NCI-H2196 treated with DMSO at 0.1 percent for 48 hours (cell line): Measurements from ENCODE around the gene NINJ2.

ENCODE experiments used
- DNase-seq: peaks from one replicate; lab custom pipeline; 2025; ENCODE audit not compliant: unreplicated experiment; lab: John Stamatoyannopoulos, UW

The NINJ2 gene

DNA sequence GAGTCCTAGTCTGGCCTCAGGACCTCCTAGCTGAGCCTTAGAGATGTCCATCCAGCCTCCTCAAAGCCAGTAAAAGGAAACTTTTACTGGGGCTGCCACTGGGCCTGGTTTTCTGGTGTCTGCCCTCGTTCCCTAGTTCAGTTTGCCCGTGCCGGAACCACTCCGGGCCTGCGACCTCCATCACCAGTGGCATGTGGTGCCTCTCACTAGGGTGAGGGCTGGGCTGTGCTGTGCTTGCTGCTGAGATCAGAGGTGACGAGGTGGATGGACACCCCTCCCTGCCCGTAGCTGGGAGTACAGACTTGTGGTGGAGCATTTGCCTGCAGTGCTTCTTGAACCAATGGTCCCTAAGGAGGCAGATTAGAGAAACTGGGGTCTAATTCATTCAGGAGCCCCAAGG is 127.8 kb downstream of the NINJ2 start:
- DNase-seq, result no peak

DNA sequence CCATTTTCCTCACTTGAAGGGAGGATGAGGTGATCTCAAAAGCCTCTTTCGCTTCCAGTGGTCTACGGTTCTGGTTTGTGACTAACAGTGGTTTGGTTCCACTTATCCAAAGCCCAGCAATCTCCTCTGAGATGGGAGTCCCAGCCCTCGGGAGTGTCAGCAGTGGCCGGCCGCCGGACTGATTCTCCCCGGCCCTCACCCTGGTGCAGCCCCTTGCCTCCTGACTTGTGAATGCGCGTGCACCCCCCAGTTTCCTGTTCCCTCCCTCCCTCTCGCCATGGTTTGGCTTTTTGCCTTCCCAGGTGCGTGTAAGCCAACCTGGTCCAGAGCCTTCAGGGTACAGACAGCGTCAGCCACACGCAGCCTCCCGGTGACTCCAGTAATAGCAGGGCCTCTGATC is 129.0 kb downstream of the NINJ2 start:
- DNase-seq, result no peak

DNA sequence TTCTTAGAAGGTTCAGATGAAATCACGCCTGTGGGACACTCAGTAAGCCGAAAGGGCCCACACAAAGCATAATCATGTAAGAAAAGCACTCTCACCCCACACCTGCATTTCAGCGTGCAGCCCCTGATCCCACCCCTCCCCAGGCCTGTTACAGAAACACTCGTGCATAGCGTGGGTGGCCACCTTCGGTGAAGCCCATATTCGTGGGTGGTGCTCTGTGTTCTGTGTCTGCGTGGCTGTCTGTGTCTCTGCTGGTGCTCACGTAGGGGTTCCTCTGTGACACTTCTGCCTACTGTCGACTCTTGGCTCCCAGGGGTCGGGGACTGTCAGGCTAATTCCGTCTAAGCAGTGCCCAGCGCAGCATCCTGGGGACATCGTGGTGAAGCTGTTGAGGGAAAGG is 129.5 kb downstream of the NINJ2 start:
- DNase-seq, result no peak

DNA sequence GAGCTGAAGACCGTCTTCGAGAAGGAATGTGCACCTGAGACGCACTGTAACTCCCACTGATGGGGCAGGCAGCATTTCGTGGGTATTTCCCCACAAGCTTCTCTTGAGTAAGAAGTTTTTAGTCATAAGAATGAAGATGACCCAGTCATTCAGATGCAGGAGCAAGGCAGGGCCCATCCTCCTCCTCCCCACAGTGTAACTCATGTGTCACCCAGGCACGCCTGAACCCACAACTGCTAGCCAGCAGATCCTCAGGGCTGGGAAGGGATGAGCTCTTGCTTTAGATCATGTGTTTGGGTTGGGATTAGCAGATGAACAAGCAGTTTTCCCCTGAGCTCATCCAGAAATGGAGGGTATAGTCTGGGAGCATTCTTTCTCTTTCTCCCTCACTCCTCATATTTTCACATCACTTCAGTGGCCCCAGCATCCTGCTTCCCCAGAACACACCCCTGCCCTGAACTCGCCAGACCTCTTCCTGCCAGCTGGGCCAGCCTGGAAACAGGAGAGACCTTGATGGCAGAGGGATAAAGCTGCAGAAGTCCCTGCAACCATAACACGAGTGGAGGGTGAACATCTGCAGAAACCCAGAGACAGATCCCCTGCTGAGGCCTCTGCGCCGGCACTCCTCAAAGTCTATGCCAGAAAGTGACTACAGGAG is 130.2 kb downstream of the NINJ2 start:
- no peak for DNase-seq

DNA sequence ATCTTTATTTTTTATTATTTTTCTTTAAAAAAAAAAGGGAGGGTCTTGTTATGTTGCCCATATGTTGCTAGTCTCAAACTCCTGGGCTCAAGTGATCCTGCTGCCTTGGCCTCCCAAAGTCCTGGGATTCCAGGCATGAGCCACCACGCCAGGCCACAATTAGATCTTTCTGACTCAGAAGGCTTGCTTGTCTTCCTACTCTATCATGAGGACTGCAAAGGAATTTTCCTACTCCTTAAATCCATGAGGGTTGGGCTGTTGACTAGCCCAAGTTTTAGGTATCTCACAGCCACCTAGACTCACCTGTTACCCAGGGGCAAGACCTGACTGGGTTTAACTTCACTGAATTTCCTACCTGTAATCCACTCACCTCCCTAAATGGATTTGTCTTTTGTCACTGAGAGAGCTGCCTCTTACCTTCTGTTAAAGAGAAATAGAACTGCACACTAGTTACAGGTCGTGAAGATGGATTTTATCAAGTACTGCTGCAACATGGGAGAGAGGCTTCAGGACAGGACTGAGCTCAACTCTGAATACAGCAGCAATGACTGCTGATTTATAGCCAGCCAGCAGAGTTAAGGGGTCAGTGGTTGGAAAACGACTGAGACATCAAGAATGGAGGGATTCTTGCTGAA is 131.2 kb downstream of the NINJ2 start:
- no peak for DNase-seq

DNA sequence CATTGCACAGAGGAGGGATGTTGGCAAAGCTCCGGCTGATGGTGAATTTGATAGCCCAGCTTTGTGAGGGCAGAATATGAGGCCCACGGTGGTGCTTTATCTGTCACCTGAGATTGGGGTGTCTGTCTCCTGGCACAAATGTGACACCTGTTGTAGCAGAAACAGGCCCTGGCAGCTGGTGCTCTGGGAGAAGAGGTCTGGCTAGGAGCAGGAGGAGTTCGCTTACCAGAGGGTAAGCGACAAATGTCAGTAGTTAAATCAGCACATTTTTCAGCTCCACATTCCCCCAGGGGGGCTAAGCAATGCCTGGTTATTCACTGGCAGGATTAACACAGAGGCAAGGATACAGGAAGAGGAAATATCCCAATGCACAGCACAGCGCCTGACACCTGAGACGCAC is 132.4 kb downstream of the NINJ2 start:
- DNase-seq, result no peak

DNA sequence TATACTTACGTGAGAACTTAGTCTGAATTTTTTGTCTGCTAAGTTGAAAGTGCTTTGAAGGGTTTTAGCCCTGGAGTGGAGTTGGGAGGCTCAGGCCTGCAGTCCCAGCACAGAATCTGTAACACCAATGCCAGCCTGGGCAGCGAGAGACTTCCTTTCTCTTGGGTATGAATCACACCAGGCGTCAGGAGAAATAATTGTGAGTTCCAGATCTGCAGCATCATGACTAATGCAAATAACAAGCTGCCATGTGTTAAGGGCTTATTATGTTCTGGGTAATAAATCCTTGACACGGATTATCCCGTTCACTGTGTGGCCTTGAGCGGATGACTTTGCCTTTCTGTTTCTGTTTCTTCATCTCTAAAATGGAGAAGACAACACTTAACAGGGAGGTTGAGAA is 132.9 kb downstream of the NINJ2 start:
- no peak for DNase-seq

DNA sequence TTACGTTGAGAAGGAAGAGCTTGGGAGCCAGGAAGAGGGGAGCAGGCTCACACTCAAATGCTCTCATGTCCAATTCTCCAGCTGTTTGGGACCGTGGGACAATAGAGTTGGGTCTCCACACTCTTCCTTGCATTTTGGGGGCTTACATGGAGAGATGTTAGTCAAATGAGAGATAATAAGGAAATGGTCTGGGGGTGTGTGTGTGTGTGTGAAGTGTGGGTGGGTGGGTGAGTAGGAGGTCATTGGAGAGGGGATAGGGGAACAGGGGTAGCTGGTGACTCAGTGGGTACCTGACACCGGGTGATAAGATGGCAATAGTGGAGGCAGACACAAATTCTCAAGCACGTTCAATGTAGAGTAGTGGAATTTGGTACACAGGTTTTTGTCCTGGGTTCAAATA is 135.5 kb downstream of the NINJ2 start:
- no peak for DNase-seq

DNA sequence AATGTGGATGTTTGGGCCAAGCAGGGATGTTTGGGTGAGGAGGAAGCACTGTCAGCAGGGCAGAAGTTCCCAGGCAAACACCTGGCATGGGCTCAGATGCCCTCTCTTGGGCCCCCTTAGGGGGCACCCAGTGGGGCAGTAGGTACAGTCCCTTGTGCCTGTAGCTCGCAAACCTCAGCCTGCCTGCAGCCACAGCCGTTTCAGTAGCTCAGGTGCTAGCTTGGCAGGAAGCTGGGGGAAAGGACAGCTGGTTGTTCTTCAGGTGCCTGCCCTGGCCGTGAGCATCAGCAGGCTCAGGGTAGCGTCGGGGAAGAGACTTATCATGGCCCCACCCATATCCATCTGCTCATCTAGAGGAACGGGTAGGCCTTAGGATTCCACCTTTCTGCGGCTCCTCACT is 136.0 kb downstream of the NINJ2 start:
- no peak for DNase-seq

DNA sequence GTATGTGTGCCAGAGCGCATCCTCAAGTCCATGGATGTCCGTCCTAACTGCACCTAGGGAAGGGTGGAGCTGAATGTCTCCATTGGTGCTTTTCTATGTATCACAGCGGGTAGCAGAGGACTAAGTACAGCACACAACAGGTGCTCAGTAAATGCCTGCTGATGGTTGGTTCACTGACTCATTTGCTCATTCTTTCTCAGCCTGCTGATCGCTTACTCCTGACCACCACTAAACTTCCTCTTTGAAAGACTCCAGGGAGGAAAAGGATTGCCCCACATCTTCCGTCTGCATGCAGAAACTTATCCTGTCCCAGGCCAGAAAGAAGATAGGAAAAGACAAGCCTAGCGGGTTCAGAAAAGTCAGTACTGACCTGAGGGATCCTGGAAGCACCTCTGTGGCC is 137.2 kb downstream of the NINJ2 start:
- no peak for DNase-seq

DNA sequence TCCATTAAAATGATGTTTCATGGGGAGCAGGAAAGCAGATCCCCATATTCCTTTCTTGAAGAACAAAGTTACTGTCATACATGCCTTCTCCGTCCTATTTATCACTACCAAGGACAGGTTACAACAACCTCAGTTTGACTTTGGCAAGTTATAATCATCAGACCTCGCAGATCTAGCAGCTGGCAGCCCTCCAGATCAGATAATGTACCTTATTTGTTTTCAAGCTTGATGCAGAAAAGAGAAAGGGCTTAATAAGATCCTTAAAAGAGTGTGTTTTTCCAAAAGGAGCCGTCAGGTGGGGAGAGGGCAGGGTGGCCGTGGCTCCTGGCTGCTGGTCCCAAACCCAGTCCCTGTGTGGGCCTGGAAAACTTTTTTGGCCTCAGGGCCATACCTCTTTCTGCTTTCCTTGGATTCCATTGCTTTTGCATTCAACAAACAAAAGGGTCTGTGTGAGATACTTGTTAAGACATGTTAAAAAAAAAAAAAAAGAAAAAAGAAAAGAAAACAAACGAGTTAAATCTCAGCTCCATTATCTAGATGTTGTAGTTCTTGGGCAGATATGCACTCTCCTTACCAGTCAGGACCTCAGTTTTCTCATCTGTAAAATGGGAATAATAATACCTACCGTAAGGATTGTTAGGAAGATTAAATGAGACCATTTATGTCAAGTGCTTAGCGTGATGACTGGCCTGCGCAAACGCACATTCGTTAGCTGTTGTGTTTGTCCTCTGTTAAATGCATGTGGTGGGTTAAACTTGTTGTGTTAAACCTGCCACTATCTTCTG is 138.9 kb downstream of the NINJ2 start:
- DNase-seq, result no peak

DNA sequence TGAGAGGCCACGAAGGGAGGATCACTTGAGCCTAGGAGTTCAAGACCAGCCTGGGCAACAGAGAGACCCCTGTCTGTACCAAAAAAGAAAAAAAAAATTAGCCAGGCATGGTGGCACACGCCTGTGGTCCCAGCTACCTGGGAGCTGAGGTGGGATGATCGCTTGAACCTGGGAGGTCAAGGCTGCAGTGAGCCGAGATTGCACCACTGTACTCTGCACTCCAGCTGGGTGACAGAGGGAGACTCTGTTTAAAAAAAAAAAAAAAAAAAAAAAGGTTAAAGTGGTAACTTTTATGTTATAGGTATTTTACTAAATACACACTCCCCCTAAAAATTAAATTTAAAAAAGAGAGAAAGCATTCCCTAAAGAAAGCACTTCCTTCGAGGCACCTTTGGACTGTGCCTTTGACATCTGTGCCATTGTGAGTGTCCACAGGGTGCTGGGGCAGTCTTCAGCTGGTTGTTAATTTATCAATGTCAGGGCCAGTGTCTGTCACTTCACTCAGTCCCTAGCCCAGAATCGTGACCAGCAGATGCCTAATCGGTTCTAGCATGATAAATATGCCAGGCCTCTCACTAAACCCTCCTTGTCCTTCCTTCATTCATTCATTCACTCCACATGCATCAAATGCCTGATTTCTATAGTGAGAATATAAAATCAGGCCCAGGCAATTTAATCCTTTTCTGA is 140.4 kb downstream of the NINJ2 start:
- DNase-seq, result no peak

DNA sequence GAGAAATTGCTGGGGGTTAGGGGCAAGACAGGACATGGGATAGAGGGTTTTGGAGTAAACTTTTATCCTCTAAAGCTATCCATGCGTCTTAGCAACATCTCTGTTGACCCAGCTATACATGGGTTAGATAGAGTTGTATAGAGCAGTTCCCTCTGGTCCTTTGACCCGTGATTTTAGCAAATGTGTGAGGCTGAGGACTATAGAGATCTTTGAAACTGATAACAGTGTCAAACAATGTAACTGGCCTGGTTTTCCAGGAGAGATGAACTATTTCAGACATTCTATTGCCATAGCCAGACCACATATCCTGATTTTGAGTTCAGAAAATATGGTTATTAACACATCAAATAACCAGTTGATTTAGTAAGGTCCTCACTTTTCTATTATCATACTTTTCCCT is 143.1 kb downstream of the NINJ2 start:
- no peak for DNase-seq

DNA sequence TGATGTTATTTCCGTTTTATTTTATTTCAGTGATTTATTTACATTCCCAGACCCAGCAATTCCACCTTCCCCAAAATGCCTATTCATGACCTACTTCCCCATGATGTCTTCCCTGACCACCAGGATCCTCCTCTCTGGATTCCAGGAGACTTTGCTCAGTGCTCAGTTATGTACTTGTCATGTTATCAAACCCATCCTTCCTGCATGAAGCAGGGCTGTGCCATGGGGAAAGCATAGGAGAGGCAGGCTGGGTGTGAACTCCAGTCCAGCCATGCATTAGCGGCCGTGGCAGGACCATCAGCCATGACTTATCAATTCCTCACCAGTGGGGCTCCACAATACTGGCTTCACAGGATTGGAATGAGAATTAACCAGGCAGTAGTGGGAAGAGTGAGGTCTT is 145.7 kb downstream of the NINJ2 start:
- no peak for DNase-seq
